Fibroblast of lung (primary cell): ENCODE measurements around the gene TMCO1.
"Not testable (repeated sequence)": the region's sequence is repeated elsewhere in the genome, so short reads cannot be mapped to it uniquely, and the experiment has no call there.

Experiments used
- EZH2 ChIP-seq: IDR thresholded peaks from 2 replicates; pipeline ENCODE4 v1.5.1; 2012; ENCODE audit warnings: low read length, control low read depth, mild to moderate bottlenecking; ENCODE audit errors: missing control alignments
- TF ChIP-seq, protein P1 (sequence below), 2 donors: IDR thresholded peaks in 1 of 2; conservative IDR thresholded peaks in 1 of 2; 1 replicate in 1 of 2; 2 replicates in 1 of 2; pipeline ENCODE4 v1.5.1; 2011 to 2012; ENCODE audit warnings: low read length in 2 of 2, control low read depth in 1 of 2, inconsistent platforms in 1 of 2, low read depth in 1 of 2, mild to moderate bottlenecking in 1 of 2

DNA sequence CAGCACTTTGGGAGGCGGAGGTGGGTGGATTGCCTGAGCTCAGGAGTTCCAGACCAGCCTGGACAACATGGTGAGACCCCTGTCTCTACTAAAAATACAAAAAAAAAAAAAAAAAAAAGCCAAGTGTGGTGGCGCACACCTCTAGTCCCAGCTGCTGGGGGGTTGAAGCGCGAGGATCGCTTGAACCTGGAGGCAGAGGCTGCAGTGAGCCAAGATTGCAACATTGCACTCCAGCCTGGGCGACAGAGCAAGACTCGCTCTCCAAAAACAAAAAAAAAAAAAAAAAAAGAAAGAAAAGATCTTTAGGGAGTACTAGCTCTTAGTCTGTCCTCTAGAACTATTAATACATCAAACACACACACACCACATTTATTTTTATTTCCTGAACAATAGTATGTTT, 66.7 kb downstream of the TMCO1 start:
- TF ChIP-seq, protein P1, sequence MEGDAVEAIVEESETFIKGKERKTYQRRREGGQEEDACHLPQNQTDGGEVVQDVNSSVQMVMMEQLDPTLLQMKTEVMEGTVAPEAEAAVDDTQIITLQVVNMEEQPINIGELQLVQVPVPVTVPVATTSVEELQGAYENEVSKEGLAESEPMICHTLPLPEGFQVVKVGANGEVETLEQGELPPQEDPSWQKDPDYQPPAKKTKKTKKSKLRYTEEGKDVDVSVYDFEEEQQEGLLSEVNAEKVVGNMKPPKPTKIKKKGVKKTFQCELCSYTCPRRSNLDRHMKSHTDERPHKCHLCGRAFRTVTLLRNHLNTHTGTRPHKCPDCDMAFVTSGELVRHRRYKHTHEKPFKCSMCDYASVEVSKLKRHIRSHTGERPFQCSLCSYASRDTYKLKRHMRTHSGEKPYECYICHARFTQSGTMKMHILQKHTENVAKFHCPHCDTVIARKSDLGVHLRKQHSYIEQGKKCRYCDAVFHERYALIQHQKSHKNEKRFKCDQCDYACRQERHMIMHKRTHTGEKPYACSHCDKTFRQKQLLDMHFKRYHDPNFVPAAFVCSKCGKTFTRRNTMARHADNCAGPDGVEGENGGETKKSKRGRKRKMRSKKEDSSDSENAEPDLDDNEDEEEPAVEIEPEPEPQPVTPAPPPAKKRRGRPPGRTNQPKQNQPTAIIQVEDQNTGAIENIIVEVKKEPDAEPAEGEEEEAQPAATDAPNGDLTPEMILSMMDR (conservative IDR thresholded peaks at IDR 0.05 in 1 of 2, IDR thresholded peaks at IDR 0.05 in 1 of 2; ENCODE audit: low read depth in 1 of 2, low read length in 2 of 2) = not testable (repeated sequence)
- TF ChIP-seq EZH2 = not testable (repeated sequence)
